ENCODE measurements around the gene GFER. TPM values are rescaled to one million over a fixed set of nuclear protein-coding genes. Genes with fewer than 3 reads are reported as not detected.

GFER gene
- total and polyA plus RNA-seq, 10 of the 15 experiments (the other 5 are each of a cell fraction or from before 2014, with no cell fraction given), result 2.4 to 57.7 (median 31.3) TPM

GRCh38 chr16:1984347-1985225, 593 bp downstream of the GFER start:
- CTCF ChIA-PET, result interaction anchor here (1.6 kb wide), 1 partner anchor 19 kb away, joined by 6 read pairs; no protein-coding TSS in a partner anchor
- H3K9me3 ChIP-seq (replicated peaks; ENCODE audit: control insufficient read depth, insufficient read depth, low read length), result no peaks in the 10 kb centered on the region
- H3K27ac ChIP-seq (ENCODE audit: control insufficient read depth, insufficient read depth), result no peak overlapping the region
- no peaks in the 10 kb centered on the region; the same call in none of the 2 replicates for H3K79me2 ChIP-seq (ENCODE audit: control insufficient read depth, insufficient read depth, low read length)
- POLR2A ChIA-PET, result interaction anchor here (1.6 to 4.7 kb wide), 2 partner anchors 13 to 20 kb away, joined by 8 to 21 read pairs; partner anchors contain the start of genes RPS2 and TBL3
- FAIRE-seq (no peak), DNase-seq (ENCODE audit: low read depth, low spot score) (no peak), ATAC-seq (peak; percentile 23)
- 15% methylated on average over 37 of the region's 58 CpGs for WGBS (ENCODE audit: insufficient coverage, insufficient replicate concordance, low lambda C conversion rate, missing lambda C conversion rate)
- H4K20me1 ChIP-seq (ENCODE audit: control insufficient read depth, insufficient read depth), result no peaks in the 10 kb centered on the region
- 0 out of 4 replicates have a peak, but pooled peaks cover 0 to 5% of the 10 kb centered on the region in 2 experiments for H3K27me3 ChIP-seq (replicated peaks in 1 of 2; ENCODE audit: control insufficient read depth in 2 of 2, insufficient read depth in 2 of 2, low read length in 1 of 2)
- peaks cover 28% of the 10 kb centered on the region for H3K4me1 ChIP-seq (ENCODE audit: control insufficient read depth, insufficient read depth, low read length)
- peaks cover 5 to 6% of the 10 kb centered on the region in 2 experiments; a peak in 3 of 4 replicates for H3K36me3 ChIP-seq (ENCODE audit: control insufficient read depth in 2 of 2, insufficient read depth in 2 of 2, low read length in 1 of 2)
- peak overlapping the region; percentile 95 for H3K4me2 ChIP-seq (ENCODE audit: control insufficient read depth, insufficient read depth)
- intact Hi-C loops (cut with micrococcal nuclease; ENCODE audit: unreplicated experiment), result no loop called here
- RAD21 ChIA-PET (ENCODE audit: unreplicated experiment), result interaction anchor here (0.9 to 2.1 kb wide), 3 partner anchors 13 to 156 kb away, joined by 3 to 6 read pairs (median 3); partner anchors contain the start of gene TBL3
- peak overlapping the region; percentile 87 for H3K4me3 ChIP-seq
- in situ Hi-C loops (cut with MboI), result no loop called here
- peak overlapping the region; percentile 64 for H2AFZ ChIP-seq (ENCODE audit: control insufficient read depth, low read depth, low read length)
- no TSS peak for BruUV-seq (replicated peaks)
- TF ChIP-seq BACH1 (IDR thresholded peaks at IDR 0.05; ENCODE audit: borderline replicate concordance) (peak; percentile 7; the same call in 1 of the 2 replicates), RELB (IDR thresholded peaks at IDR 0.05; ENCODE audit: low read depth) (no peak), USF1 (IDR thresholded peaks at IDR 0.05; ENCODE audit: borderline replicate concordance, extremely low read length, insufficient read depth, low read depth, low read length) (no peak), CTCF (IDR thresholded peaks at IDR 0.05 in 2 of 3, conservative IDR thresholded peaks at IDR 0.05 in 1 of 3; ENCODE audit: control insufficient read depth in 2 of 3, extremely low read depth in 1 of 3, insufficient read depth in 1 of 3, low read depth in 3 of 3, low read length in 3 of 3) (no peak), LARP7 (IDR thresholded peaks at IDR 0.05) (0 out of 2 replicates have a peak, but pooled peaks have one; percentile 8), NKRF (conservative IDR thresholded peaks at IDR 0.05) (0 out of 2 replicates have a peak, but pooled peaks have one; percentile 70), SUZ12 (IDR thresholded peaks at IDR 0.05; ENCODE audit: unreplicated experiment) (no peak), HDAC6 (IDR thresholded peaks at IDR 0.05; ENCODE audit: unreplicated experiment) (peak; percentile 52)
- SMC1A ChIA-PET (ENCODE audit: uncharacterized antibody, unreplicated experiment), result no interaction called here
- H3K9ac ChIP-seq (ENCODE audit: control insufficient read depth, insufficient read depth, low read length), result peak overlapping the region; percentile 80
